ENCODE measurements around the gene GRID2IP.

GRID2IP gene

GRCh38 chr7:6512892-6513291 lies 38.4 kb downstream of the GRID2IP start:
- no peak for FAIRE-seq
- no peak for TF ChIP-seq CTCF (IDR thresholded peaks at IDR 0.05; ENCODE audit: insufficient read depth, missing control alignments)
- no peak for DNase-seq (ENCODE audit: insufficient read length, low spot score)

GRCh38 chr7:6510476-6511133 lies 40.7 kb downstream of the GRID2IP start:
- no peak for TF ChIP-seq CTCF (IDR thresholded peaks at IDR 0.05; ENCODE audit: insufficient read depth, missing control alignments)
- FAIRE-seq, result no peak
- DNase-seq (ENCODE audit: insufficient read length, low spot score), result no peak

- no peak for FAIRE-seq
- no peak for TF ChIP-seq CTCF (IDR thresholded peaks at IDR 0.05; ENCODE audit: insufficient read depth, missing control alignments)
- no peak for DNase-seq (ENCODE audit: insufficient read length, low spot score)
Measured at GRCh38 chr7:6508950-6509349, 42.3 kb downstream of the GRID2IP start.

GRCh38 chr7:6508539-6508938 lies 42.7 kb downstream of the GRID2IP start:
- no peak for FAIRE-seq
- DNase-seq (ENCODE audit: insufficient read length, low spot score), result no peak
- TF ChIP-seq CTCF (IDR thresholded peaks at IDR 0.05; ENCODE audit: insufficient read depth, missing control alignments), result no peak

GRCh38 chr7:6507906-6508305 lies 43.4 kb downstream of the GRID2IP start:
- FAIRE-seq, result no peak
- DNase-seq (ENCODE audit: insufficient read length, low spot score), result no peak

GRCh38 chr7:6505685-6506559 lies 45.3 kb downstream of the GRID2IP start:
- no peak for FAIRE-seq
- no peak for TF ChIP-seq CTCF (IDR thresholded peaks at IDR 0.05; ENCODE audit: insufficient read depth, missing control alignments)
- no peak for DNase-seq (ENCODE audit: insufficient read length, low spot score)

More at GRCh38 chr7:6507906-6508305, 43.4 kb downstream of the GRID2IP start:
- no peak for TF ChIP-seq CTCF (IDR thresholded peaks at IDR 0.05; ENCODE audit: insufficient read depth, missing control alignments)

GRCh38 chr7:6504996-6505395 lies 46.3 kb downstream of the GRID2IP start:
- DNase-seq (ENCODE audit: insufficient read length, low spot score) (no peak), FAIRE-seq (no peak)
- no peak for TF ChIP-seq CTCF (IDR thresholded peaks at IDR 0.05; ENCODE audit: insufficient read depth, missing control alignments)
